Prostate gland (tissue), 2 donors: Measurements from ENCODE around the gene HPN.
"Not testable (repeated sequence)": the region's sequence is repeated elsewhere in the genome, so short reads cannot be mapped to it uniquely, and the experiment has no call there.

Experiments used
- POLR2A ChIP-seq: fragments of 450-650 bp; IDR thresholded peaks from one replicate; pipeline ENCODE4 v1.6.1; 2016; ENCODE audit warnings: antibody characterized with exemption, mild to moderate bottlenecking
- TF ChIP-seq, protein P1 (sequence below), 4 experiments: fragments of 200-600 bp in 2 of 4; fragments of 450-650 bp in 2 of 4; sonication (generic) in 2 of 4; IDR thresholded peaks; 1 replicate in 3 of 4; 2 replicates in 1 of 4; pipeline ENCODE4 v1.5.1; 2016 to 2019; ENCODE audit warnings: antibody characterized with exemption in 4 of 4, mild to moderate bottlenecking in 2 of 4, moderate library complexity in 2 of 4

DNA sequence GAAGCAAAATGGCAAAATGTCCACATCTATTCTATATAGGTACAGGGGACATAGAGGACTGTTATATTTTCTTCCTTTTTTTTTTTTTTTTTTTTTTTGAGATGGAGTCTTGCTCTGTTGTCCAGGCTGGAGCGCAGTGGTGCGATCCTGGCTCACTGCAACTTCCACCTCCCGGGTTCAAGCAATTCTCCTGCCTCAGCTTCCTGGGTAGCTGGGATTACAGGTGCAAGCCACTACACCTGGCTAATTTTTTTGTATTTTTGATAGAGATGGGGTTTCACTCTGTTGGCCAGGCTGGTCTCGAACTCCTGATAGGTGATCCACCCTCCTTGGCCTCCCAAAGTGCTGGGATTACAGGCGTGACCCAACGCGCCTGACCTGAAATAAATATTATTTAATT is 43.3 kb upstream of the HPN start:
- TF ChIP-seq, protein P1, sequence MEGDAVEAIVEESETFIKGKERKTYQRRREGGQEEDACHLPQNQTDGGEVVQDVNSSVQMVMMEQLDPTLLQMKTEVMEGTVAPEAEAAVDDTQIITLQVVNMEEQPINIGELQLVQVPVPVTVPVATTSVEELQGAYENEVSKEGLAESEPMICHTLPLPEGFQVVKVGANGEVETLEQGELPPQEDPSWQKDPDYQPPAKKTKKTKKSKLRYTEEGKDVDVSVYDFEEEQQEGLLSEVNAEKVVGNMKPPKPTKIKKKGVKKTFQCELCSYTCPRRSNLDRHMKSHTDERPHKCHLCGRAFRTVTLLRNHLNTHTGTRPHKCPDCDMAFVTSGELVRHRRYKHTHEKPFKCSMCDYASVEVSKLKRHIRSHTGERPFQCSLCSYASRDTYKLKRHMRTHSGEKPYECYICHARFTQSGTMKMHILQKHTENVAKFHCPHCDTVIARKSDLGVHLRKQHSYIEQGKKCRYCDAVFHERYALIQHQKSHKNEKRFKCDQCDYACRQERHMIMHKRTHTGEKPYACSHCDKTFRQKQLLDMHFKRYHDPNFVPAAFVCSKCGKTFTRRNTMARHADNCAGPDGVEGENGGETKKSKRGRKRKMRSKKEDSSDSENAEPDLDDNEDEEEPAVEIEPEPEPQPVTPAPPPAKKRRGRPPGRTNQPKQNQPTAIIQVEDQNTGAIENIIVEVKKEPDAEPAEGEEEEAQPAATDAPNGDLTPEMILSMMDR (IDR thresholded peaks at IDR 0.05), result not testable (repeated sequence)
- TF ChIP-seq POLR2A, result not testable (repeated sequence)
